Sigmoid colon (tissue), 4 donors: ENCODE results near the gene CSNK2A1.

ENCODE experiments used
- EP300 ChIP-seq, 4 donors: sonication (generic); formaldehyde crosslinking; IDR thresholded peaks; one replicate each; pipeline ENCODE4 v1.6.1; 2017; ENCODE audit warnings: antibody characterized with exemption in 4 of 4
- TF ChIP-seq, protein P1 (sequence below), 4 experiments: fragments of 450-650 bp in 3 of 4; fragments of 200-600 bp in 1 of 4; IDR thresholded peaks; one replicate each; pipeline ENCODE4 v1.5.1; 2016 to 2019; ENCODE audit warnings: antibody characterized with exemption in 4 of 4, mild to moderate bottlenecking in 3 of 4, moderate library complexity in 2 of 4

DNA sequence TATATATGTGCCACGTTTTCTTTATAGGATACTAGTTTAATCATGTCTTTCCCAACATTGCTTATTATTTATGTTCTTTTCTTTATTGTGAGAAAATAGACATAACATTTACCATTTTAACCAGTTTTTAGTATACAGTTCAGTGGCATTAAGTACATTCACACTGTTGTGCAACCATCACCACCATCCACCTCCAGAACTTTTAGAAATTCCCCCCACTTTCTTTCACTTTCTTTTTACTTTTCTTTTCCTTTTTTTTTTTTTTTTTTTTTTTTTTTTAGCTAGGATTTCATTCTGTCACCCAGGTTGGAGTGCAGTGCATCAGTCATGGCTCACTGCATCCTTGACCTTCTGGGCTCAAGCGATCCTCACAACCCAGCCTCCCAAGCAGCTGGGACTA is 117.0 kb downstream of the CSNK2A1 start:
- TF ChIP-seq, protein P1, sequence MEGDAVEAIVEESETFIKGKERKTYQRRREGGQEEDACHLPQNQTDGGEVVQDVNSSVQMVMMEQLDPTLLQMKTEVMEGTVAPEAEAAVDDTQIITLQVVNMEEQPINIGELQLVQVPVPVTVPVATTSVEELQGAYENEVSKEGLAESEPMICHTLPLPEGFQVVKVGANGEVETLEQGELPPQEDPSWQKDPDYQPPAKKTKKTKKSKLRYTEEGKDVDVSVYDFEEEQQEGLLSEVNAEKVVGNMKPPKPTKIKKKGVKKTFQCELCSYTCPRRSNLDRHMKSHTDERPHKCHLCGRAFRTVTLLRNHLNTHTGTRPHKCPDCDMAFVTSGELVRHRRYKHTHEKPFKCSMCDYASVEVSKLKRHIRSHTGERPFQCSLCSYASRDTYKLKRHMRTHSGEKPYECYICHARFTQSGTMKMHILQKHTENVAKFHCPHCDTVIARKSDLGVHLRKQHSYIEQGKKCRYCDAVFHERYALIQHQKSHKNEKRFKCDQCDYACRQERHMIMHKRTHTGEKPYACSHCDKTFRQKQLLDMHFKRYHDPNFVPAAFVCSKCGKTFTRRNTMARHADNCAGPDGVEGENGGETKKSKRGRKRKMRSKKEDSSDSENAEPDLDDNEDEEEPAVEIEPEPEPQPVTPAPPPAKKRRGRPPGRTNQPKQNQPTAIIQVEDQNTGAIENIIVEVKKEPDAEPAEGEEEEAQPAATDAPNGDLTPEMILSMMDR (IDR thresholded peaks at IDR 0.05), result no peak
- no peak for TF ChIP-seq EP300 (IDR thresholded peaks at IDR 0.05)
